Esophagus muscularis mucosa (tissue), 4 donors: Measurements from ENCODE around the gene SHISA8.

ENCODE experiments used
- EP300 ChIP-seq: sonication (generic); formaldehyde crosslinking; IDR thresholded peaks from one replicate; pipeline ENCODE4 v1.6.1; 2017; ENCODE audit warnings: antibody characterized with exemption
- POLR2A ChIP-seq: fragments of 450-650 bp; IDR thresholded peaks from one replicate; pipeline ENCODE4 v1.6.1; 2017; ENCODE audit warnings: antibody characterized with exemption, moderate library complexity, mild to moderate bottlenecking, low read depth
- POLR2AphosphoS5 ChIP-seq, 2 donors: sonication (generic); formaldehyde crosslinking; IDR thresholded peaks; one replicate each; pipeline ENCODE4 v1.6.1; 2017; ENCODE audit warnings: antibody characterized with exemption in 2 of 2
- TF ChIP-seq, protein P1 (sequence below), 3 experiments: fragments of 200-600 bp in 2 of 3; fragments of 450-650 bp in 1 of 3; sonication (generic) in 2 of 3; IDR thresholded peaks; one replicate each; pipeline ENCODE4 v1.5.1; 2017 to 2019; ENCODE audit warnings: antibody characterized with exemption in 3 of 3, mild to moderate bottlenecking in 2 of 3, moderate library complexity in 1 of 3

- no peak for TF ChIP-seq POLR2A
- TF ChIP-seq, protein P1, sequence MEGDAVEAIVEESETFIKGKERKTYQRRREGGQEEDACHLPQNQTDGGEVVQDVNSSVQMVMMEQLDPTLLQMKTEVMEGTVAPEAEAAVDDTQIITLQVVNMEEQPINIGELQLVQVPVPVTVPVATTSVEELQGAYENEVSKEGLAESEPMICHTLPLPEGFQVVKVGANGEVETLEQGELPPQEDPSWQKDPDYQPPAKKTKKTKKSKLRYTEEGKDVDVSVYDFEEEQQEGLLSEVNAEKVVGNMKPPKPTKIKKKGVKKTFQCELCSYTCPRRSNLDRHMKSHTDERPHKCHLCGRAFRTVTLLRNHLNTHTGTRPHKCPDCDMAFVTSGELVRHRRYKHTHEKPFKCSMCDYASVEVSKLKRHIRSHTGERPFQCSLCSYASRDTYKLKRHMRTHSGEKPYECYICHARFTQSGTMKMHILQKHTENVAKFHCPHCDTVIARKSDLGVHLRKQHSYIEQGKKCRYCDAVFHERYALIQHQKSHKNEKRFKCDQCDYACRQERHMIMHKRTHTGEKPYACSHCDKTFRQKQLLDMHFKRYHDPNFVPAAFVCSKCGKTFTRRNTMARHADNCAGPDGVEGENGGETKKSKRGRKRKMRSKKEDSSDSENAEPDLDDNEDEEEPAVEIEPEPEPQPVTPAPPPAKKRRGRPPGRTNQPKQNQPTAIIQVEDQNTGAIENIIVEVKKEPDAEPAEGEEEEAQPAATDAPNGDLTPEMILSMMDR (IDR thresholded peaks at IDR 0.05), result no peak
- TF ChIP-seq EP300, result no peak
- no peak for TF ChIP-seq POLR2AphosphoS5 (IDR thresholded peaks at IDR 0.05)
Measured at GRCh38 chr22:41883400-41883799, 31.5 kb downstream of the SHISA8 start.
